RWPE2 (cell line): ENCODE results near the gene CCSER1.

Source experiments
- ATAC-seq: fragments of 200-7000 bp; cut with Tn5 transposase; 3 replicates; pipeline ENCODE4 v1.9.1; 2021; ENCODE audit warnings: low read depth
- DNase-seq: peaks from one replicate; pipeline ENCODE4 v3.0.0-alpha.2; 2020; ENCODE audit warnings: low spot score
- H3K27ac ChIP-seq: fragments of 450-650 bp; 2 replicates; pipeline ENCODE4 v1.5.1; 2017; ENCODE audit warnings: mild to moderate bottlenecking; ENCODE audit not compliant: poor library complexity, severe bottlenecking
- H3K27me3 ChIP-seq: fragments of 250-450 bp; sonication (Bioruptor Pico); 2 replicates; pipeline ENCODE4 v1.5.1; 2021; ENCODE audit warnings: mild to moderate bottlenecking, moderate library complexity; ENCODE audit not compliant: insufficient read depth, poor library complexity, severe bottlenecking
- H3K36me3 ChIP-seq: fragments of 250-450 bp; sonication (Bioruptor Pico); 2 replicates; pipeline ENCODE4 v1.5.1; 2020; ENCODE audit warnings: low read depth, mild to moderate bottlenecking, moderate library complexity
- H3K4me1 ChIP-seq: fragments of 250-450 bp; sonication (Bioruptor Pico); 2 replicates; pipeline ENCODE4 v1.5.1; 2021; ENCODE audit warnings: mild to moderate bottlenecking, moderate library complexity; ENCODE audit not compliant: insufficient read depth, poor library complexity, severe bottlenecking
- H3K4me3 ChIP-seq: fragments of 250-450 bp; sonication (Bioruptor Pico); 2 replicates; pipeline ENCODE4 v1.5.1; 2021; ENCODE audit warnings: mild to moderate bottlenecking, moderate library complexity; ENCODE audit not compliant: severe bottlenecking
- H3K9me3 ChIP-seq: fragments of 250-450 bp; sonication (Bioruptor Pico); 2 replicates; pipeline ENCODE4 v1.5.1; 2021; ENCODE audit warnings: mild to moderate bottlenecking, moderate library complexity; ENCODE audit not compliant: severe bottlenecking
- TF ChIP-seq, protein P1 (sequence below): fragments of 450-650 bp; IDR thresholded peaks from one replicate; pipeline ENCODE4 v1.5.1; 2017; ENCODE audit warnings: mild to moderate bottlenecking, moderate library complexity; ENCODE audit not compliant: poor library complexity, severe bottlenecking

Gene CCSER1

DNA sequence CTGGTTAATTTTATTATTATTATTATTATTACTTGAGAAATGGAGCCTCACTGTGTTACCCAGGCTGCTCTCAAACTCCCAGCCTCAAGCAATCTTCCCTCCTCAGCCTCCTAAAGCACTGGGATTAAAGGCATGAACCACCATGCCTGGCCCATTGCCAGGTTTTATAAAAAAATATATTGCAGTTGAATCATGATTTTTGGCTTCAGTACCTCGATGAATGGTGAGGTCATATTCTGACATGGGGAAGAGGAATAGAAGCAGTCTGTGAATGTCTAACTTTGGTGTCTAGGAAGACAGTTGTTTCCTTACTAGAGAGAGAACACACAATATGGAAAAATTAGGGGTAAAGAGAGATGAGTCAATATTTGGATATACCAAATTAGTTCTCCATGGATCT lies 32.0 kb downstream of the CCSER1 start:
- Histone ChIP-seq H3K36me3 (no peaks in the 10 kb centered on the region), H3K4me3 (no peak overlapping the region), H3K27me3 (no peaks in the 10 kb centered on the region), H3K9me3 (no peaks in the 10 kb centered on the region), H3K4me1 (peaks cover 10% of the 10 kb centered on the region), H3K27ac (no peak overlapping the region)
- TF ChIP-seq, protein P1, sequence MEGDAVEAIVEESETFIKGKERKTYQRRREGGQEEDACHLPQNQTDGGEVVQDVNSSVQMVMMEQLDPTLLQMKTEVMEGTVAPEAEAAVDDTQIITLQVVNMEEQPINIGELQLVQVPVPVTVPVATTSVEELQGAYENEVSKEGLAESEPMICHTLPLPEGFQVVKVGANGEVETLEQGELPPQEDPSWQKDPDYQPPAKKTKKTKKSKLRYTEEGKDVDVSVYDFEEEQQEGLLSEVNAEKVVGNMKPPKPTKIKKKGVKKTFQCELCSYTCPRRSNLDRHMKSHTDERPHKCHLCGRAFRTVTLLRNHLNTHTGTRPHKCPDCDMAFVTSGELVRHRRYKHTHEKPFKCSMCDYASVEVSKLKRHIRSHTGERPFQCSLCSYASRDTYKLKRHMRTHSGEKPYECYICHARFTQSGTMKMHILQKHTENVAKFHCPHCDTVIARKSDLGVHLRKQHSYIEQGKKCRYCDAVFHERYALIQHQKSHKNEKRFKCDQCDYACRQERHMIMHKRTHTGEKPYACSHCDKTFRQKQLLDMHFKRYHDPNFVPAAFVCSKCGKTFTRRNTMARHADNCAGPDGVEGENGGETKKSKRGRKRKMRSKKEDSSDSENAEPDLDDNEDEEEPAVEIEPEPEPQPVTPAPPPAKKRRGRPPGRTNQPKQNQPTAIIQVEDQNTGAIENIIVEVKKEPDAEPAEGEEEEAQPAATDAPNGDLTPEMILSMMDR, result no peak
- peak; percentile 58 for ATAC-seq
- no peak for DNase-seq

DNA sequence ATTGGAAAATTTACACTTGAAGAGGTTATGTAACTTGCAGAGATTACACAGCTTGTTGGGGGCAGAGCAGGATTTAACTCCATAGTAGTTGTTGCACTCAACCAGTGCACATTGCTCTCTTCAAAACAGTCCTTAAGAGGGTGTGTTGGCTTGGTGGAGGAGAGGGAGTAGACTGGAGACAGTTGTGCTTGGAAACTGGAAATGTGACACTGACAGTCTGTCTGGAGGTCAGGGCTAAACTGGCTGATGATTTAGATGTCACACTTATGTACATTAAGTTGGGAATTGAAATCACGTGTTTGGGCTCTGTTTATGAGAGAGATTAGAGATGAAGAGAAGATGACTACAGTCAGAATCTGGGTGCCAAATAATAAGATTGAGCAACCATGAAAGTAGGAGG lies 32.9 kb downstream of the CCSER1 start:
- no peak overlapping the region for H3K4me3 ChIP-seq
- H3K9me3 ChIP-seq, result no peaks in the 10 kb centered on the region
- H3K27ac ChIP-seq, result no peak overlapping the region
- no peaks in the 10 kb centered on the region for H3K36me3 ChIP-seq
- DNase-seq (no peak), ATAC-seq (no peak)
- no peaks in the 10 kb centered on the region for H3K27me3 ChIP-seq
- TF ChIP-seq, protein P1, result no peak
- H3K4me1 ChIP-seq, result peaks cover 10% of the 10 kb centered on the region

DNA sequence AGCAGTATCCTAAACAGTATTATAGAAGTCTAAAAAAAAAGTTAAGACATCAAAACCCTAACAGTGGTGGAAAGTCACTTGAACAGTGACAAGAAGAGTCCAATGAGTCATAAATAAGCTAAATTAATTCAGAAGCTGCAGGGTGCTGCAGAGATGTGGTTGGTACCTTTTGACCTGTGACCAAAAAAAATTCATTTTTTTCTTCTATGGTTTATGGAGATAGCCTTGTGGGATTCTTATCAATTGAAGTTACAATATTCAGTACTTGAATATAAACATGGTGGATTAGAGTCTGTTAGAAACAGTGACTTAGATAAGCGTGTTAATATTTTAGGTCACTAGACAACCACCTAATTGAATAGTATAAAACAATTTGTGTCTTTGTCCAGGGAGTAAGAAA lies 35.4 kb downstream of the CCSER1 start:
- DNase-seq (no peak), ATAC-seq (no peak)
- Histone ChIP-seq H3K9me3 (no peaks in the 10 kb centered on the region), H3K4me1 (peaks cover 10% of the 10 kb centered on the region), H3K36me3 (no peaks in the 10 kb centered on the region), H3K27ac (no peak overlapping the region), H3K27me3 (no peaks in the 10 kb centered on the region), H3K4me3 (no peak overlapping the region)
- TF ChIP-seq, protein P1, result no peak

DNA sequence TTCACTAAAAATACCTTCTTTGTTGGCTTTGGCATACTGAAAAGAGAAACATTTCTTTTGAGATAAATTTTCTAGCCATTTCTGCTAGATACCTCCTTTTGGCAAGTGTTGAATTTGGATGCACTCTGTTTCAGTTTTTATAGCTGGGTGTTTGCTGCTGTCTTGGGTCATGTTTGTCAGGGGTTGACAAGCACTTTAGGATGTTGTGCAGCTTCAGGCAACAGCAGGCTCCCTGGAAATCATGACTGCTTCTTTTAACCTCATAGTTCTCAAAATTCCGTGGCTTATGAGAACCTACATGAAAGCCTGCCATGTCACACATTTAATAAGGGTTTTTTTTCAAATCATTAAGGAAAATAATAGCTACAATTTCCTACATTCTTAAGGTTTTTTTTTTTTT lies 36.7 kb downstream of the CCSER1 start:
- no peak for ATAC-seq
- no peaks in the 10 kb centered on the region for H3K36me3 ChIP-seq
- no peak overlapping the region for H3K27ac ChIP-seq

DNA sequence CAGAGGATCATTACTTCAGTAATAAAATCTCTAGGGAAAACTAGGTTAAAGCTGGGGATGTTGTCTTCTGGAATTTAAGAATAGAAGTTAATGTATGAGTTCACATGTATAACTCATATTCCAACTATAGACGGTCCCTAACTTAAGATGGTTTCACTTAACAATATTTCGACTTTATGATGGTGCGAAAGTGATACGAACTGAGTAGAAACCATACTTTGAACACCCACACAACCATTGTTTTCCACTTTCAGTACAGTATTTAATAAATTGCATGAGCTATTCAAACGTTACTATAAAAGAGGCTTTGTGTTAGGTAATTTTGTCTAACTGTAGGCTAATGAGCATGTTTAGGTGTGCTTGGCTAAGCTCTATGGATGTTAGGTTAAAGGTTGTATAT lies 38.7 kb downstream of the CCSER1 start:
- DNase-seq, result no peak
- no peaks in the 10 kb centered on the region for H3K27me3 ChIP-seq
- H3K36me3 ChIP-seq, result no peaks in the 10 kb centered on the region
- no peak for ATAC-seq
- TF ChIP-seq, protein P1, result no peak
- no peak overlapping the region for H3K4me3 ChIP-seq
- H3K4me1 ChIP-seq, result no peaks in the 10 kb centered on the region
- no peaks in the 10 kb centered on the region for H3K9me3 ChIP-seq
- H3K27ac ChIP-seq, result no peak overlapping the region

More for the DNA sequence above, 36.7 kb downstream of the CCSER1 start:
- TF ChIP-seq, protein P1, result no peak
- H3K9me3 ChIP-seq, result no peaks in the 10 kb centered on the region
- H3K4me3 ChIP-seq, result no peak overlapping the region
- no peaks in the 10 kb centered on the region for H3K27me3 ChIP-seq
- peaks cover 7% of the 10 kb centered on the region for H3K4me1 ChIP-seq
- no peak for DNase-seq
